MCF 10A (cell line): ENCODE results near the gene TMEM38A. TPM values are rescaled to one million over a fixed set of nuclear protein-coding genes. Genes with fewer than 3 reads are reported as not detected.

Experiments
- BruUV-seq: library from RNA; stranded (reverse); fragments of 400-500 nt; replicated peaks from 2 replicates; lab custom pipeline; 2021; lab: Mats Ljungman, UMichigan
- CTCF ChIA-PET: fragments of 300-600 bp; sonication (Branson Sonifier 250); formaldehyde crosslinking; extraction: SDS; loops from one replicate; lab custom pipeline; 2021; ENCODE audit warnings: antibody characterized with exemption, inconsistent platforms; lab: Yijun Ruan, JAX
- POLR2A ChIA-PET: fragments of 300-600, 350-650 bp; sonication (Branson Sonifier 250); formaldehyde crosslinking; extraction: SDS; loops from one replicate; lab custom pipeline; 2020; ENCODE audit warnings: antibody characterized with exemption, inconsistent platforms; lab: Yijun Ruan, JAX
- DNase-seq: peaks from one replicate; pipeline ENCODE4 v3.0.0-alpha.2; 2018; ENCODE audit not compliant: unreplicated experiment
- H3K27ac Mint-ChIP-seq: one replicate; pipeline ENCODE4 v1.8.0; 2022; ENCODE audit warnings: mild to moderate bottlenecking, low read depth, mixed read lengths; ENCODE audit not compliant: unreplicated experiment
- H3K27me3 Mint-ChIP-seq: one replicate; pipeline ENCODE4 v1.8.0; 2022; ENCODE audit warnings: mixed read lengths; ENCODE audit not compliant: insufficient read depth, unreplicated experiment
- H3K36me3 Mint-ChIP-seq: one replicate; pipeline ENCODE4 v1.8.0; 2022; ENCODE audit warnings: mild to moderate bottlenecking, moderate library complexity, mixed read lengths; ENCODE audit not compliant: insufficient read depth, unreplicated experiment
- H3K4me1 Mint-ChIP-seq: one replicate; pipeline ENCODE4 v1.8.0; 2022; ENCODE audit warnings: mixed read lengths; ENCODE audit not compliant: insufficient read depth, unreplicated experiment
- H3K4me3 Mint-ChIP-seq: one replicate; pipeline ENCODE4 v1.8.0; 2022; ENCODE audit warnings: mild to moderate bottlenecking, moderate library complexity, mixed read lengths; ENCODE audit not compliant: unreplicated experiment
- H3K9me3 Mint-ChIP-seq: one replicate; pipeline ENCODE4 v1.8.0; 2022; ENCODE audit warnings: mixed read lengths; ENCODE audit not compliant: unreplicated experiment
- intact Hi-C: fragments of 100-400 bp; cut with micrococcal nuclease; formaldehyde crosslinking; loops from 2 replicates; pipeline ENCODE4 v1.14.1; 2022
- total RNA-seq: library from RNA; stranded (reverse); gene quantifications from 2 replicates; pipeline ENCODE4 v1.2.3, GENCODE V29; 2022
- TF ChIP-seq, protein P1 (sequence below): fragments of 200-600 bp; IDR thresholded peaks from one replicate; pipeline ENCODE4 v1.8.0; 2022; ENCODE audit warnings: antibody characterized with exemption, mild to moderate bottlenecking; ENCODE audit not compliant: unreplicated experiment

The TMEM38A gene
- total RNA-seq, 1 experiment from 2014 or later = 2.1 TPM

DNA sequence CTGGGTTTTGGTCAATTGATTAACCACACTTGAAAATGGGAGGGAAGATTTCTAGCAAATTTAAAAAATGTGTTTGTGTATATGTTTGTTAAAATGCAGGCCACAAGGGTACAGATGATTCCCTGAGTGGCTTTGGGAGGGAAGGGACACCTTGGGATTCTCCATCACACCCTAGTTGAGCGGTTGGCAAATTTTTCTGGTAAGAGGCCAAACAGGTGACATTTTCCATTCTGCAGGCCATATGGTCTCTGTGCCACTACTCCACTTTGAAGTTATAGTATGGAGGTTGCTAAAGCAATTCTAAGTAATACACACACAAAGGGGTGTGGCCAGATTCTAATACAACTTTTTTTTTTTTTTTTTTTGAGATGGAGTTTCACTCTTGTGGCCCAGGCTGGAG, 20.0 kb upstream of the TMEM38A start:
- CTCF ChIA-PET = no interaction called here
- Mint-ChIP-seq H3K9me3 (no peaks in the 10 kb centered on the region), H3K36me3 (peaks cover 81% of the 10 kb centered on the region), H3K27ac (no peak overlapping the region), H3K4me1 (no peaks in the 10 kb centered on the region), H3K4me3 (no peak overlapping the region), H3K27me3 (no peaks in the 10 kb centered on the region)
- TF ChIP-seq, protein P1, sequence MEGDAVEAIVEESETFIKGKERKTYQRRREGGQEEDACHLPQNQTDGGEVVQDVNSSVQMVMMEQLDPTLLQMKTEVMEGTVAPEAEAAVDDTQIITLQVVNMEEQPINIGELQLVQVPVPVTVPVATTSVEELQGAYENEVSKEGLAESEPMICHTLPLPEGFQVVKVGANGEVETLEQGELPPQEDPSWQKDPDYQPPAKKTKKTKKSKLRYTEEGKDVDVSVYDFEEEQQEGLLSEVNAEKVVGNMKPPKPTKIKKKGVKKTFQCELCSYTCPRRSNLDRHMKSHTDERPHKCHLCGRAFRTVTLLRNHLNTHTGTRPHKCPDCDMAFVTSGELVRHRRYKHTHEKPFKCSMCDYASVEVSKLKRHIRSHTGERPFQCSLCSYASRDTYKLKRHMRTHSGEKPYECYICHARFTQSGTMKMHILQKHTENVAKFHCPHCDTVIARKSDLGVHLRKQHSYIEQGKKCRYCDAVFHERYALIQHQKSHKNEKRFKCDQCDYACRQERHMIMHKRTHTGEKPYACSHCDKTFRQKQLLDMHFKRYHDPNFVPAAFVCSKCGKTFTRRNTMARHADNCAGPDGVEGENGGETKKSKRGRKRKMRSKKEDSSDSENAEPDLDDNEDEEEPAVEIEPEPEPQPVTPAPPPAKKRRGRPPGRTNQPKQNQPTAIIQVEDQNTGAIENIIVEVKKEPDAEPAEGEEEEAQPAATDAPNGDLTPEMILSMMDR = no peak
- intact Hi-C loops = no loop called here
- POLR2A ChIA-PET = interaction anchor here (0.6 to 1.8 kb wide), 4 partner anchors 12 to 93 kb away, joined by 3 to 4 read pairs (median 3); partner anchors contain the start of genes SMIM7 and TMEM38A
- no peak for DNase-seq
- BruUV-seq = no TSS peak

DNA sequence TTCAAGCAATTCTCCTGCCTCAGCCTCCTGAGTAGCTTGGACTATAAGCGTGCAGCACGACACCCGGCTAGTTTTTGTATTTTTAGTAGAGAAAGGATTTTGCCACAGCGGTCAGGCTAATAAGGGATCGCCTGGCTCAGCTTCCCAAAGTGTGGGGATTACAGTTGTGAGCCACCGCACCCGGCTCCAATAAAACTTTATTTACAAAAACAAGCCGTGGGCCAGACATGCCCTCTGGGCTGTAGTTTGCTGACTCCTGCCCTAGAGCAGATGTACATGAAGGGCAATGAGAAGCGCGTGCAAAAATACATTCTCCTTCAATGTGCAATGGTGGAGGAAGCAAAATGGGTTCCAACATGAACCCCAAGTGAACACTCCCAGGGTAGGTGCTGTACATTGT, 19.2 kb upstream of the TMEM38A start:
- no peak for DNase-seq
- H3K4me1 Mint-ChIP-seq = no peaks in the 10 kb centered on the region
- H3K27ac Mint-ChIP-seq = no peak overlapping the region
- H3K9me3 Mint-ChIP-seq = no peaks in the 10 kb centered on the region
- ChIA-PET CTCF (interaction anchor here (0.6 kb wide), 1 partner anchor 43 kb away, joined by 3 read pairs; no protein-coding TSS in a partner anchor), POLR2A (interaction anchor here (1.8 kb wide), 1 partner anchor 19 kb away, joined by 4 read pairs; the partner anchor contains the start of genes SMIM7 and TMEM38A)
- no peak overlapping the region for H3K4me3 Mint-ChIP-seq
- TF ChIP-seq, protein P1 = no peak
- H3K36me3 Mint-ChIP-seq = peaks cover 89% of the 10 kb centered on the region
- H3K27me3 Mint-ChIP-seq = no peaks in the 10 kb centered on the region
- intact Hi-C loops = no loop called here
- no TSS peak for BruUV-seq

DNA sequence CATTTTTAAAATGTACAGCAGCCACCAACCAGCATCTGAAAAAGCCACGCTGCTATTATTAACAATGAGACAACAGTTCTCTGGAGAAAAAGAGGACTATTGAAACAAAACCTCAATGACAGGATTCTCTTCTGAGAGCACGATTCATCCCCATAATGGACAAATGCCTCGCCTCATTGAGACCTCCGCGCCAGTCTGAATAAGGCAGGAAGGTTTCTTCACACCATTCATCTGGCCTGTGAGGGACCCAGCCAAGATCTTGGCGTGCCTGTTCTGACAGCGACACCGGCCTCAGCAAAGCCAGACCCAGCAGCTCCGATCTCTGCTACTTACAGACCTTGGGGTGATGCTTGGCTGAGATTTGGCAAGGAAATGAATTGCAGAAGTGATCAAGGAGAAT, 15.8 kb upstream of the TMEM38A start:
- POLR2A ChIA-PET = no interaction called here
- no peak for DNase-seq
- intact Hi-C loops = no loop called here
- CTCF ChIA-PET = interaction anchor here (0.6 kb wide), 1 partner anchor 237 kb away, joined by 3 read pairs; no protein-coding TSS in a partner anchor
- Mint-ChIP-seq H3K4me1 (no peaks in the 10 kb centered on the region), H3K36me3 (peaks cover 98% of the 10 kb centered on the region), H3K4me3 (no peak overlapping the region), H3K27me3 (no peaks in the 10 kb centered on the region), H3K27ac (no peak overlapping the region), H3K9me3 (no peaks in the 10 kb centered on the region)
- no TSS peak for BruUV-seq
- TF ChIP-seq, protein P1 = no peak

DNA sequence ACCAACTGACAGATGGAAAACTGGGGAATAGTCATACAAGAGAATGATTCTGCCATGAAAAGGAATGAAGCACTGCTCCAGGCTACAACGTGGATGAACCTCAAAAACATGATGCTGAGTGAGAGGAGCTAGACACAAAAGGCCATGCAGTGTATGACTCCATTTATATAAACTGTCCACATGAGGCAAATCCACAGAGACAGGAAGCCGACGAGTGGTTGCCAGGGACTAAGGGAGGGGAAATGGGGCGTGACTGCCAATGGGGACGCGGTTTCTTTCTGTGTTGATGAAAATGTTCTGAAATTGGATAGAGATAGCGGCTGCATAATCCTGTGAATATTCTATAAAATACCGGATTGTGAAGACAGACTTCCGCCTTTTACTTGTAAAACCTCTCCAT, 11.2 kb upstream of the TMEM38A start:
- no peaks in the 10 kb centered on the region for H3K27me3 Mint-ChIP-seq
- H3K36me3 Mint-ChIP-seq = peaks cover 92% of the 10 kb centered on the region
- no peaks in the 10 kb centered on the region for H3K9me3 Mint-ChIP-seq
- H3K4me1 Mint-ChIP-seq = no peaks in the 10 kb centered on the region
- ChIA-PET CTCF (no interaction called here), POLR2A (interaction anchor here (0.9 to 1.1 kb wide), 2 partner anchors 11 to 59 kb away, joined by 3 to 5 read pairs; partner anchors contain the start of gene TMEM38A)
- no TSS peak for BruUV-seq
- intact Hi-C loops = no loop called here
- H3K27ac Mint-ChIP-seq = no peak overlapping the region
- no peak for DNase-seq
- TF ChIP-seq, protein P1 = no peak
- no peak overlapping the region for H3K4me3 Mint-ChIP-seq
